OCI-LY7 (cell line): ENCODE results near the gene TMC1.

ENCODE experiments used
- CTCF ChIP-seq: fragments of 200-600 bp; sonication (generic); conservative IDR thresholded peaks from 2 replicates; pipeline ENCODE4 v1.5.1; 2014; ENCODE audit warnings: mild to moderate bottlenecking, antibody characterized with exemption, low read length, moderate library complexity, mixed read lengths
- EZH2phosphoT487 ChIP-seq: fragments of 200-600 bp; sonication (generic); IDR thresholded peaks from 2 replicates; pipeline ENCODE4 v1.6.1; 2018; ENCODE audit warnings: low read depth, borderline replicate concordance, mild to moderate bottlenecking, mixed run types, antibody characterized with exemption, low read length, moderate library complexity, mixed read lengths

DNA sequence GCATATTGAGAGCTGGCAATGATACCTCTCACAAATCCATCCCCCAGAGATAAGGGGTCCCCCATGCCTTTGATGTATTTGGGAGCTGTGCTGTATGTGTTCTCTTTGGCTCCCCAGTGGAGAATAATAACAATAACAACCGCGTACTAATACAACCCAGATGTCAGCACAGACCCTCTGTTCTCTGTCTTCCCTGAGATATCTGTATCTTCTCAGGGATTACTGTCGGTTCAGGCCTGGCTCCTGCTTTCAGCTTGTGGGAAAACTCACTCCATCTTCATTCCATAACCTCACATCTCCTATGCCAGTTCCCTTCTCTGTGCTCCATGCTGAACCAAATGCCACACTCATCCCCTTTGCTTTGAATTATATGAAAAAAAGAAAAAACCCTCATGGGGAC, 76.2 kb downstream of the TMC1 start:
- TF ChIP-seq CTCF (no peak), EZH2phosphoT487 (no peak)
